ENCODE measurements around the gene CHRNA10.

GRCh38 chr11:3627291-3627690, 43.9 kb downstream of the CHRNA10 start:
- no peak for TF ChIP-seq CTCF (IDR thresholded peaks at IDR 0.05; ENCODE audit: poor library complexity)
- no peak for TF ChIP-seq EZH2 (IDR thresholded peaks at IDR 0.05; ENCODE audit: borderline replicate concordance)
- no peak for TF ChIP-seq EZH2phosphoT487 (IDR thresholded peaks at IDR 0.05; ENCODE audit: low read depth, severe bottlenecking, unreplicated experiment)

All from hepatocyte (in vitro differentiated cells).